T-helper 22 cell (primary cell): ENCODE results near the gene ECE2.

Experiments used
- DNase-seq: peaks from one replicate; pipeline ENCODE4 v3.0.0-alpha.2; 2020; ENCODE audit warnings: low read depth

The ECE2 gene

GRCh38 chr3:184275961-184276910 is at the start of gene ECE2:
TSS of gene ECE2 (plus strand) at chr3:184276022. CDS start at chr3:184276154, 132 bp downstream.
- DNase-seq: no peak

- peak; percentile 20 for DNase-seq
Measured at GRCh38 chr3:184227481-184227935, 48.3 kb upstream of the ECE2 start.

GRCh38 chr3:184228376-184229137 is 47.3 kb upstream of the ECE2 start:
- DNase-seq: no peak

GRCh38 chr3:184229394-184230080 is 46.3 kb upstream of the ECE2 start, which contains the start of gene VWA5B2:
TSS of gene VWA5B2 (plus strand) at chr3:184229585. CDS start at chr3:184230529, 944 bp downstream.
- DNase-seq: peak; percentile 62

GRCh38 chr3:184230081-184230602 is 45.7 kb upstream of the ECE2 start:
- DNase-seq: no peak

- no peak for DNase-seq
Measured at GRCh38 chr3:184230603-184231528, 45.0 kb upstream of the ECE2 start.

- no peak for DNase-seq
Measured at GRCh38 chr3:184231671-184232070, 44.2 kb upstream of the ECE2 start.

GRCh38 chr3:184233127-184233843 is 42.5 kb upstream of the ECE2 start:
- no peak for DNase-seq

- DNase-seq: no peak
Measured at GRCh38 chr3:184234224-184234623, 41.6 kb upstream of the ECE2 start.

GRCh38 chr3:184234671-184235380 is 41.0 kb upstream of the ECE2 start:
- DNase-seq: no peak

GRCh38 chr3:184235381-184236032 is 40.3 kb upstream of the ECE2 start:
- DNase-seq: no peak

GRCh38 chr3:184236033-184236410 is 39.8 kb upstream of the ECE2 start:
- DNase-seq: no peak

- no peak for DNase-seq
Measured at GRCh38 chr3:184236636-184237035, 39.2 kb upstream of the ECE2 start.

- DNase-seq: no peak
Measured at GRCh38 chr3:184237211-184237610, 38.6 kb upstream of the ECE2 start.

GRCh38 chr3:184237807-184238206 is 38.0 kb upstream of the ECE2 start:
- no peak for DNase-seq

GRCh38 chr3:184238246-184238818 is 37.5 kb upstream of the ECE2 start:
- no peak for DNase-seq

- no peak for DNase-seq
Measured at GRCh38 chr3:184239221-184239620, 36.6 kb upstream of the ECE2 start.

GRCh38 chr3:184239708-184240107 is 36.1 kb upstream of the ECE2 start:
- DNase-seq: no peak
